Endothelial cell of umbilical vein (primary cell): ENCODE data around the gene SPATS1. TPM values are rescaled to one million over a fixed set of nuclear protein-coding genes. Genes with fewer than 3 reads are reported as not detected.

Experiments
- BruUV-seq: library from RNA; stranded (reverse); fragments of 400-500 nt; replicated peaks from 2 replicates; lab custom pipeline; 2021; lab: Mats Ljungman, UMichigan
- CTCF ChIA-PET: fragments of 300-600, 350-600 bp; sonication (Branson Sonifier 250); formaldehyde crosslinking; loops from one replicate; lab custom pipeline; 2021; ENCODE audit warnings: antibody characterized with exemption, inconsistent platforms; lab: Charles Lee
- POLR2A ChIA-PET: fragments of 300-600, 350-600 bp; sonication (Branson Sonifier 250); formaldehyde crosslinking; loops from one replicate; lab custom pipeline; 2021; ENCODE audit warnings: antibody characterized with exemption, inconsistent platforms; lab: Charles Lee
- DNase-seq: peaks from one replicate; pipeline ENCODE4 v3.0.0-alpha.2; 2011; ENCODE audit warnings: low read depth, low spot score
- FAIRE-seq: peaks from 2 replicates; lab custom pipeline; 2011; peaks lifted over from hg19 to GRCh38; lab: Jason Lieb, UNC
- H2AFZ ChIP-seq: 2 replicates; pipeline ENCODE4 v1.6.0; 2012; ENCODE audit warnings: low read depth, low read length, control low read depth, inconsistent platforms
- H3K27ac ChIP-seq: 2 replicates; pipeline ENCODE4 v1.5.1; 2011; ENCODE audit warnings: low read depth, mild to moderate bottlenecking, control low read depth, low read length, moderate library complexity; ENCODE audit not compliant: insufficient read depth
- H3K27me3 ChIP-seq, 2 experiments: 2 replicates each; pipeline versions ENCODE4 v1.6.0 to v1.6.1; 2011; ENCODE audit warnings: low read length in 2 of 2, mixed read lengths in 1 of 2; ENCODE audit not compliant: control insufficient read depth in 2 of 2, insufficient read depth in 2 of 2
- H3K36me3 ChIP-seq, 2 experiments: 2 replicates in 1 of 2; 3 replicates in 1 of 2; pipeline ENCODE4 v1.5.1; 2011; ENCODE audit warnings: low read length in 2 of 2, mild to moderate bottlenecking in 1 of 2, moderate library complexity in 1 of 2; ENCODE audit not compliant: control insufficient read depth in 2 of 2, insufficient read depth in 2 of 2; ENCODE audit errors: extremely low read depth in 1 of 2
- H3K4me1 ChIP-seq: 3 replicates; pipeline ENCODE4 v1.5.1; 2011; ENCODE audit warnings: mild to moderate bottlenecking, low read length; ENCODE audit not compliant: control insufficient read depth, insufficient read depth; ENCODE audit errors: extremely low read depth
- H3K4me2 ChIP-seq: 2 replicates; pipeline ENCODE4 v1.6.1; 2011; ENCODE audit warnings: low read length, control low read depth, mixed read lengths; ENCODE audit not compliant: insufficient read depth
- H3K4me3 ChIP-seq, 3 experiments: fragments of 200-600 bp in 1 of 3; sonication (generic), shearing (Covaris generic) in 1 of 3; replicated peaks in 1 of 3; 2 replicates each; pipeline ENCODE4 v1.5.1; 2011 to 2016; ENCODE audit warnings: control low read depth in 3 of 3, low read length in 3 of 3, mild to moderate bottlenecking in 2 of 3, inconsistent platforms in 1 of 3, low read depth in 1 of 3, moderate library complexity in 1 of 3; ENCODE audit not compliant: insufficient read depth in 1 of 3
- H3K79me2 ChIP-seq: 2 replicates; pipeline ENCODE4 v1.6.0; 2012; ENCODE audit warnings: low read length, inconsistent platforms; ENCODE audit not compliant: control insufficient read depth, insufficient read depth
- H3K9ac ChIP-seq: replicated peaks from 2 replicates; pipeline ENCODE3; 2011; ENCODE audit warnings: low read length, control low read depth; ENCODE audit not compliant: insufficient read depth; ENCODE audit errors: extremely low read depth
- H3K9me1 ChIP-seq: replicated peaks from 3 replicates; pipeline ENCODE4 v1.6.0; 2011; ENCODE audit warnings: mild to moderate bottlenecking, low read length; ENCODE audit not compliant: control insufficient read depth, insufficient read depth; ENCODE audit errors: extremely low read depth
- H3K9me3 ChIP-seq: replicated peaks from 2 replicates; pipeline ENCODE4 v1.5.1; 2012; ENCODE audit warnings: low read length, inconsistent platforms; ENCODE audit not compliant: control insufficient read depth, insufficient read depth
- H4K20me1 ChIP-seq: replicated peaks from 2 replicates; pipeline ENCODE3; 2011; ENCODE audit warnings: mild to moderate bottlenecking, low read length; ENCODE audit not compliant: control insufficient read depth, insufficient read depth; ENCODE audit errors: extremely low read depth
- CTCF ChIP-seq, 2 donors: IDR thresholded peaks; 1 replicate in 1 of 2; 2 replicates in 1 of 2; pipeline ENCODE4 v1.5.1; 2011; ENCODE audit warnings: low read length in 2 of 2, mild to moderate bottlenecking in 2 of 2, moderate library complexity in 2 of 2, control low read depth in 1 of 2, inconsistent platforms in 1 of 2, low read depth in 1 of 2; ENCODE audit not compliant: insufficient read depth in 1 of 2; ENCODE audit errors: extremely low read depth in 1 of 2
- EZH2 ChIP-seq: IDR thresholded peaks from 2 replicates; pipeline ENCODE4 v1.6.1; 2012; ENCODE audit warnings: borderline replicate concordance, low read depth, mild to moderate bottlenecking, moderate library complexity, low read length, inconsistent platforms; ENCODE audit not compliant: severe bottlenecking
- FOS ChIP-seq: IDR thresholded peaks from 2 replicates; pipeline ENCODE4 v1.6.1; 2011; ENCODE audit warnings: mild to moderate bottlenecking, low read length, moderate library complexity, borderline replicate concordance; ENCODE audit not compliant: insufficient read depth
- GATA2 ChIP-seq: IDR thresholded peaks from 2 replicates; pipeline ENCODE4 v1.7.0; 2011; ENCODE audit warnings: low read depth, mild to moderate bottlenecking, moderate library complexity, mixed read lengths, low read length; ENCODE audit not compliant: insufficient read length, insufficient read depth
- JUN ChIP-seq: IDR thresholded peaks from 2 replicates; pipeline ENCODE4 v1.6.1; 2011; ENCODE audit warnings: borderline replicate concordance, low read depth; ENCODE audit not compliant: insufficient read length, insufficient read depth
- MAX ChIP-seq: IDR thresholded peaks from 2 replicates; pipeline ENCODE4 v1.6.1; 2011; ENCODE audit not compliant: insufficient read depth, insufficient read length
- MYC ChIP-seq: IDR thresholded peaks from one replicate; pipeline ENCODE4 v1.6.1; 2011; ENCODE audit warnings: mild to moderate bottlenecking, low read depth, low read length
- POLR2A ChIP-seq: IDR thresholded peaks from 2 replicates; pipeline ENCODE4 v1.6.1; 2012; ENCODE audit warnings: low read depth, mild to moderate bottlenecking, control low read depth, low read length
- POLR2AphosphoS5 ChIP-seq: IDR thresholded peaks from 2 replicates; pipeline ENCODE4 v1.6.1; 2012; ENCODE audit warnings: low read depth, mild to moderate bottlenecking, control low read depth, low read length, moderate library complexity; ENCODE audit not compliant: insufficient read depth
- dilution Hi-C: fragments of 300-500 bp; cut with MboI; formaldehyde crosslinking; loops from one replicate; pipeline ENCODE4 v1.15.0; 2019; ENCODE audit warnings: low sequenced_read_pairs; ENCODE audit not compliant: extremely low pct_ligation_motif_present
- intact Hi-C: fragments of 100-400 bp; cut with micrococcal nuclease; formaldehyde crosslinking; loops from one replicate; pipeline ENCODE4 v1.10.0; 2022
- polyA plus RNA-seq, 4 experiments: library from polyadenylated mRNA; depleted of rRNA in 3 of 4; stranded (reverse) in 3 of 4; unstranded in 1 of 4; fragments of >200 nt; gene quantifications; 2 replicates each; pipeline versions ENCODE4 v1.2.1 to v1.2.3, GENCODE V29; 2011 to 2012; ENCODE audit warnings: missing spikeins in 1 of 4
- total RNA-seq: library from RNA; stranded (reverse); gene quantifications from 2 replicates; pipeline ENCODE4 v1.2.3, GENCODE V29; 2021

SPATS1 gene
- total and polyA plus RNA-seq, 2 donors (not counting 3 experiments of a cell fraction or from before 2014, with no cell fraction given) = not detected

- H3K9me1 ChIP-seq = no peaks in the 10 kb centered on the region
- no peaks in the 10 kb centered on the region for H3K79me2 ChIP-seq
- CTCF ChIA-PET = interaction anchor here (1.5 kb wide), 1 partner anchor 15 kb away, joined by 5 read pairs; no protein-coding TSS in a partner anchor
- no peaks in the 10 kb centered on the region for H3K9me3 ChIP-seq
- no peaks in the 10 kb centered on the region for H3K36me3 ChIP-seq
- no peak overlapping the region for H3K27ac ChIP-seq
- POLR2A ChIA-PET = no interaction called here
- H3K4me1 ChIP-seq = no peaks in the 10 kb centered on the region
- H3K9ac ChIP-seq = no peak overlapping the region
- intact Hi-C loops (no loop called here), dilution Hi-C loops (no loop called here)
- no peak overlapping the region for H3K4me3 ChIP-seq
- H3K27me3 ChIP-seq = peaks cover 5 to 8% of the 10 kb centered on the region in 2 experiments
- FAIRE-seq (no peak), DNase-seq (no peak)
- H4K20me1 ChIP-seq = no peaks in the 10 kb centered on the region
- H3K4me2 ChIP-seq = no peak overlapping the region
- H2AFZ ChIP-seq = no peak overlapping the region
- TF ChIP-seq MYC (no peak), GATA2 (no peak), CTCF (IDR thresholded peaks at IDR 0.05; ENCODE audit: extremely low read depth in 1 of 2, insufficient read depth in 1 of 2, low read depth in 1 of 2, low read length in 2 of 2) (no peak), FOS (no peak), MAX (no peak), JUN (no peak), POLR2AphosphoS5 (no peak), EZH2 (no peak), POLR2A (no peak)
- BruUV-seq = no TSS peak
Observed at GRCh38 chr6:44352259-44352658, 9.8 kb downstream of the SPATS1 start.
